PC-3 (cell line): Measurements from ENCODE around the gene HERPUD1. TPM values are rescaled to one million over a fixed set of nuclear protein-coding genes. Genes with fewer than 3 reads are reported as not detected.

Source experiments
- ATAC-seq: fragments of 200-7000 bp; cut with Tn5 transposase; 2 replicates; pipeline ENCODE4 v1.9.1; 2020; ENCODE audit warnings: mild to moderate bottlenecking, moderate library complexity
- BruUV-seq: library from RNA; stranded (reverse); fragments of 400-500 nt; replicated peaks from 2 replicates; lab custom pipeline; 2021; lab: Mats Ljungman, UMichigan
- CTCF ChIA-PET: fragments of 300-600 bp; sonication (Branson Sonifier 250); formaldehyde crosslinking; loops from one replicate; lab custom pipeline; 2022; ENCODE audit warnings: antibody characterized with exemption; lab: Charles Lee
- POLR2A ChIA-PET: fragments of 300-600 bp; sonication (Branson Sonifier 250); formaldehyde crosslinking; loops from one replicate; lab custom pipeline; 2022; ENCODE audit warnings: antibody characterized with exemption; ENCODE audit not compliant: unreplicated experiment; lab: Charles Lee
- DNase-seq: peaks from one replicate; pipeline ENCODE4 v3.0.0-alpha.2; 2015
- H2AFZ ChIP-seq: fragments of 300-600 bp; sonication (generic); 2 replicates; pipeline ENCODE4 v1.6.0; 2016; ENCODE audit warnings: antibody characterized with exemption, low read length
- H3F3A ChIP-seq: fragments of 300-600 bp; sonication (generic); one replicate; pipeline ENCODE4 v1.6.0; 2017; ENCODE audit warnings: antibody characterized with exemption, low read length, control low read depth, mild to moderate bottlenecking; ENCODE audit not compliant: unreplicated experiment
- H3K27ac ChIP-seq: fragments of 300-600 bp; sonication (generic); 2 replicates; pipeline ENCODE4 v1.5.1; 2016; ENCODE audit warnings: mild to moderate bottlenecking, low read length
- H3K27me3 ChIP-seq: fragments of 300-600 bp; sonication (generic); 2 replicates; pipeline ENCODE4 v1.6.1; 2016; ENCODE audit warnings: low read length, mixed read lengths
- H3K36me3 ChIP-seq: fragments of 300-600 bp; sonication (generic); 2 replicates; pipeline ENCODE4 v1.6.1; 2016; ENCODE audit warnings: low read depth, mixed run types, low read length, mixed read lengths
- H3K4me1 ChIP-seq: fragments of 300-600 bp; sonication (generic); 2 replicates; pipeline ENCODE4 v1.5.1; 2016; ENCODE audit warnings: low read length; ENCODE audit not compliant: insufficient read depth
- H3K4me2 ChIP-seq: fragments of 300-600 bp; sonication (generic); 2 replicates; pipeline ENCODE4 v1.6.0; 2016; ENCODE audit warnings: low read length
- H3K4me3 ChIP-seq: fragments of 300-600 bp; sonication (generic); 2 replicates; pipeline ENCODE4 v1.5.1; 2016; ENCODE audit warnings: mild to moderate bottlenecking, low read length, mixed read lengths
- H3K79me2 ChIP-seq: fragments of 300-600 bp; sonication (generic); 2 replicates; pipeline ENCODE4 v1.6.1; 2017; ENCODE audit warnings: low read length, mixed read lengths
- H3K9ac ChIP-seq: fragments of 300-600 bp; sonication (generic); 2 replicates; pipeline ENCODE4 v1.6.0; 2016; ENCODE audit warnings: mild to moderate bottlenecking, low read length
- H3K9me2 ChIP-seq: fragments of 300-600 bp; sonication (generic); replicated peaks from 2 replicates; pipeline ENCODE4 v1.6.1; 2016; ENCODE audit warnings: mixed run types, low read length, mixed read lengths
- H3K9me3 ChIP-seq: fragments of 300-600 bp; sonication (generic); 2 replicates; pipeline ENCODE4 v1.6.1; 2016; ENCODE audit warnings: low read length, mixed read lengths
- H4K20me1 ChIP-seq: fragments of 300-600 bp; sonication (generic); 2 replicates; pipeline ENCODE4 v1.6.1; 2016; ENCODE audit warnings: low read length, mixed read lengths
- CTCF ChIP-seq: fragments of 300-600 bp; sonication (generic); conservative IDR thresholded peaks from 2 replicates; pipeline ENCODE4 v1.5.1; 2017; ENCODE audit warnings: antibody characterized with exemption, low read depth, mild to moderate bottlenecking, low read length
- EZH2 ChIP-seq: fragments of 300-600 bp; sonication (generic); IDR thresholded peaks from one replicate; pipeline ENCODE4 v1.6.1; 2017; ENCODE audit warnings: antibody characterized with exemption, mild to moderate bottlenecking, low read length; ENCODE audit not compliant: unreplicated experiment
- EZH2phosphoT487 ChIP-seq: fragments of 300-600 bp; sonication (generic); IDR thresholded peaks from 2 replicates; pipeline ENCODE4 v1.6.1; 2018; ENCODE audit warnings: mild to moderate bottlenecking, antibody characterized with exemption, low read length, borderline replicate concordance
- intact Hi-C: fragments of 100-400 bp; cut with micrococcal nuclease; formaldehyde crosslinking; loops from 2 replicates; pipeline ENCODE4 v1.9.0; 2023
- total RNA-seq: library from RNA; depleted of rRNA; stranded (reverse); fragments of >200 nt; gene quantifications from 2 replicates; pipeline ENCODE4 v1.2.3, GENCODE V29; 2014

Gene HERPUD1
- total RNA-seq, 1 experiment from 2014 or later = 54.9 TPM

- Histone ChIP-seq H3K27ac (no peak overlapping the region), H3K9me2 (no peaks in the 10 kb centered on the region), H4K20me1 (no peaks in the 10 kb centered on the region), H3K79me2 (no peaks in the 10 kb centered on the region), H3K9ac (no peak overlapping the region), H3K36me3 (no peaks in the 10 kb centered on the region), H3K9me3 (no peaks in the 10 kb centered on the region), H3K4me3 (no peak overlapping the region), H3K4me1 (no peaks in the 10 kb centered on the region), H3K4me2 (no peak overlapping the region), H3K27me3 (no peaks in the 10 kb centered on the region), H3F3A (no peaks in the 10 kb centered on the region), H2AFZ (no peak overlapping the region)
- no peak for DNase-seq
- intact Hi-C loops = no loop called here
- POLR2A ChIA-PET = no interaction called here
- BruUV-seq = no TSS peak
- no peak for TF ChIP-seq EZH2phosphoT487
- no peak for TF ChIP-seq CTCF
- no peak for TF ChIP-seq EZH2
- CTCF ChIA-PET = no interaction called here
- ATAC-seq = no peak
Observed at GRCh38 chr16:56912746-56913708, 18.9 kb upstream of the HERPUD1 start.

GRCh38 chr16:56914896-56915295 is 17.0 kb upstream of the HERPUD1 start:
- ChIA-PET POLR2A (no interaction called here), CTCF (no interaction called here)
- H3K27me3 ChIP-seq = no peaks in the 10 kb centered on the region
- no peaks in the 10 kb centered on the region for H3K9me3 ChIP-seq
- H3K4me3 ChIP-seq = no peak overlapping the region
- no peak overlapping the region for H3K27ac ChIP-seq
- no peak overlapping the region for H3K9ac ChIP-seq
- BruUV-seq = no TSS peak
- H3K4me2 ChIP-seq = no peak overlapping the region
- no peaks in the 10 kb centered on the region for H3K36me3 ChIP-seq
- DNase-seq = no peak
- intact Hi-C loops = no loop called here
- no peak overlapping the region for H2AFZ ChIP-seq
- no peaks in the 10 kb centered on the region for H3K79me2 ChIP-seq
- TF ChIP-seq EZH2phosphoT487 (no peak), CTCF (no peak), EZH2 (no peak)
- no peak for ATAC-seq
- H3K9me2 ChIP-seq = no peaks in the 10 kb centered on the region
- H4K20me1 ChIP-seq = no peaks in the 10 kb centered on the region
- no peaks in the 10 kb centered on the region for H3F3A ChIP-seq
- H3K4me1 ChIP-seq = no peaks in the 10 kb centered on the region
